ENCODE measurements around the gene AUTS2. TPM values are rescaled to one million over a fixed set of nuclear protein-coding genes. Genes with fewer than 3 reads are reported as not detected.

AUTS2 gene
- total and polyA plus RNA-seq, 2 experiments from 2014 or later: 32.0 to 91.0 TPM

- ATAC-seq (no peak), DNase-seq (ENCODE audit: low spot score) (no peak)
- no peaks in the 10 kb centered on the region for H3K27me3 ChIP-seq (ENCODE audit: insufficient read depth)
- no peaks in the 10 kb centered on the region for H3K4me1 ChIP-seq (ENCODE audit: insufficient read depth)
- H3K4me1 Mint-ChIP-seq: peaks cover 4% of the 10 kb centered on the region
- no peak overlapping the region for H3K4me2 ChIP-seq
- H3K4me3 Mint-ChIP-seq: no peak overlapping the region
- H3K36me3 ChIP-seq (ENCODE audit: insufficient read depth): no peaks in the 10 kb centered on the region
- peaks cover 4% of the 10 kb centered on the region; the same call in 2 of the 3 replicates for H3K9me3 Mint-ChIP-seq
- H3K27ac ChIP-seq (ENCODE audit: low read depth): no peak overlapping the region
- no peaks in the 10 kb centered on the region for H3K36me3 Mint-ChIP-seq (ENCODE audit: low read depth)
- H3K27me3 Mint-ChIP-seq (ENCODE audit: insufficient read depth, low read depth, poor library complexity): no peaks in the 10 kb centered on the region
- H3K79me2 ChIP-seq (replicated peaks; ENCODE audit: insufficient read depth): no peaks in the 10 kb centered on the region
- H4K20me1 ChIP-seq (replicated peaks; ENCODE audit: insufficient read depth): no peaks in the 10 kb centered on the region
- no peak overlapping the region for H2AFZ ChIP-seq
- H3K9me2 ChIP-seq (ENCODE audit: insufficient read depth): 0 out of 2 replicates have a peak, but pooled peaks cover 5% of the 10 kb centered on the region
- no peak overlapping the region for H3K27ac Mint-ChIP-seq
- TF ChIP-seq, protein P1, sequence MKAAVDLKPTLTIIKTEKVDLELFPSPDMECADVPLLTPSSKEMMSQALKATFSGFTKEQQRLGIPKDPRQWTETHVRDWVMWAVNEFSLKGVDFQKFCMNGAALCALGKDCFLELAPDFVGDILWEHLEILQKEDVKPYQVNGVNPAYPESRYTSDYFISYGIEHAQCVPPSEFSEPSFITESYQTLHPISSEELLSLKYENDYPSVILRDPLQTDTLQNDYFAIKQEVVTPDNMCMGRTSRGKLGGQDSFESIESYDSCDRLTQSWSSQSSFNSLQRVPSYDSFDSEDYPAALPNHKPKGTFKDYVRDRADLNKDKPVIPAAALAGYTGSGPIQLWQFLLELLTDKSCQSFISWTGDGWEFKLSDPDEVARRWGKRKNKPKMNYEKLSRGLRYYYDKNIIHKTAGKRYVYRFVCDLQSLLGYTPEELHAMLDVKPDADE (IDR thresholded peaks at IDR 0.05): no peak
- TF ChIP-seq STAT1 (IDR thresholded peaks at IDR 0.05; ENCODE audit: unreplicated experiment) (no peak), JUNB (IDR thresholded peaks at IDR 0.05; ENCODE audit: unreplicated experiment) (no peak), EZH2 (IDR thresholded peaks at IDR 0.05; ENCODE audit: low read depth, unreplicated experiment) (no peak), POLR2AphosphoS5 (IDR thresholded peaks at IDR 0.05; ENCODE audit: low read depth) (no peak), EZH2phosphoT487 (IDR thresholded peaks at IDR 0.05; ENCODE audit: unreplicated experiment) (no peak), CREB1 (CRISPR knock-in tag; IDR thresholded peaks at IDR 0.05; ENCODE audit: low read depth) (no peak)
- TF ChIP-seq, protein P2, sequence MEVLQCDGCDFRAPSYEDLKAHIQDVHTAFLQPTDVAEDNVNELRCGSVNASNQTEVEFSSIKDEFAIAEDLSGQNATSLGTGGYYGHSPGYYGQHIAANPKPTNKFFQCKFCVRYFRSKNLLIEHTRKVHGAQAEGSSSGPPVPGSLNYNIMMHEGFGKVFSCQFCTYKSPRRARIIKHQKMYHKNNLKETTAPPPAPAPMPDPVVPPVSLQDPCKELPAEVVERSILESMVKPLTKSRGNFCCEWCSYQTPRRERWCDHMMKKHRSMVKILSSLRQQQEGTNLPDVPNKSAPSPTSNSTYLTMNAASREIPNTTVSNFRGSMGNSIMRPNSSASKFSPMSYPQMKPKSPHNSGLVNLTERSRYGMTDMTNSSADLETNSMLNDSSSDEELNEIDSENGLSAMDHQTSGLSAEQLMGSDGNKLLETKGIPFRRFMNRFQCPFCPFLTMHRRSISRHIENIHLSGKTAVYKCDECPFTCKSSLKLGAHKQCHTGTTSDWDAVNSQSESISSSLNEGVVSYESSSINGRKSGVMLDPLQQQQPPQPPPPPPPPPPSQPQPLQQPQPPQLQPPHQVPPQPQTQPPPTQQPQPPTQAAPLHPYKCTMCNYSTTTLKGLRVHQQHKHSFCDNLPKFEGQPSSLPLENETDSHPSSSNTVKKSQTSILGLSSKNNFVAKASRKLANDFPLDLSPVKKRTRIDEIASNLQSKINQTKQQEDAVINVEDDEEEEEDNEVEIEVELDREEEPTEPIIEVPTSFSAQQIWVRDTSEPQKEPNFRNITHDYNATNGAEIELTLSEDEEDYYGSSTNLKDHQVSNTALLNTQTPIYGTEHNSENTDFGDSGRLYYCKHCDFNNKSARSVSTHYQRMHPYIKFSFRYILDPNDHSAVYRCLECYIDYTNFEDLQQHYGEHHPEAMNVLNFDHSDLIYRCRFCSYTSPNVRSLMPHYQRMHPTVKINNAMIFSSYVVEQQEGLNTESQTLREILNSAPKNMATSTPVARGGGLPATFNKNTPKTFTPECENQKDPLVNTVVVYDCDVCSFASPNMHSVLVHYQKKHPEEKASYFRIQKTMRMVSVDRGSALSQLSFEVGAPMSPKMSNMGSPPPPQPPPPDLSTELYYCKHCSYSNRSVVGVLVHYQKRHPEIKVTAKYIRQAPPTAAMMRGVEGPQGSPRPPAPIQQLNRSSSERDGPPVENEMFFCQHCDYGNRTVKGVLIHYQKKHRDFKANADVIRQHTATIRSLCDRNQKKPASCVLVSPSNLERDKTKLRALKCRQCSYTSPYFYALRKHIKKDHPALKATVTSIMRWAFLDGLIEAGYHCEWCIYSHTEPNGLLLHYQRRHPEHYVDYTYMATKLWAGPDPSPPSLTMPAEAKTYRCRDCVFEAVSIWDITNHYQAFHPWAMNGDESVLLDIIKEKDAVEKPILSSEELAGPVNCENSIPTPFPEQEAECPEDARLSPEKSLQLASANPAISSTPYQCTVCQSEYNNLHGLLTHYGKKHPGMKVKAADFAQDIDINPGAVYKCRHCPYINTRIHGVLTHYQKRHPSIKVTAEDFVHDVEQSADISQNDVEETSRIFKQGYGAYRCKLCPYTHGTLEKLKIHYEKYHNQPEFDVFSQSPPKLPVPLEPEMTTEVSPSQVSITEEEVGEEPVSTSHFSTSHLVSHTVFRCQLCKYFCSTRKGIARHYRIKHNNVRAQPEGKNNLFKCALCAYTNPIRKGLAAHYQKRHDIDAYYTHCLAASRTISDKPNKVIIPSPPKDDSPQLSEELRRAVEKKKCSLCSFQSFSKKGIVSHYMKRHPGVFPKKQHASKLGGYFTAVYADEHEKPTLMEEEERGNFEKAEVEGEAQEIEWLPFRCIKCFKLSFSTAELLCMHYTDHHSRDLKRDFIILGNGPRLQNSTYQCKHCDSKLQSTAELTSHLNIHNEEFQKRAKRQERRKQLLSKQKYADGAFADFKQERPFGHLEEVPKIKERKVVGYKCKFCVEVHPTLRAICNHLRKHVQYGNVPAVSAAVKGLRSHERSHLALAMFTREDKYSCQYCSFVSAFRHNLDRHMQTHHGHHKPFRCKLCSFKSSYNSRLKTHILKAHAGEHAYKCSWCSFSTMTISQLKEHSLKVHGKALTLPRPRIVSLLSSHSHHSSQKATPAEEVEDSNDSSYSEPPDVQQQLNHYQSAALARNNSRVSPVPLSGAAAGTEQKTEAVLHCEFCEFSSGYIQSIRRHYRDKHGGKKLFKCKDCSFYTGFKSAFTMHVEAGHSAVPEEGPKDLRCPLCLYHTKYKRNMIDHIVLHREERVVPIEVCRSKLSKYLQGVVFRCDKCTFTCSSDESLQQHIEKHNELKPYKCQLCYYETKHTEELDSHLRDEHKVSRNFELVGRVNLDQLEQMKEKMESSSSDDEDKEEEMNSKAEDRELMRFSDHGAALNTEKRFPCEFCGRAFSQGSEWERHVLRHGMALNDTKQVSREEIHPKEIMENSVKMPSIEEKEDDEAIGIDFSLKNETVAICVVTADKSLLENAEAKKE (CRISPR knock-in tag; IDR thresholded peaks at IDR 0.05): no peak
- H3F3A ChIP-seq (replicated peaks; ENCODE audit: low read depth): no peaks in the 10 kb centered on the region
- no peak overlapping the region for H3K4me3 ChIP-seq
These were observed 888.7 kb downstream of the AUTS2 start for GRCh38 chr7:70486977-70487376.

Data from GM23338 (cell line).